Brain microvascular endothelial cell (primary cell): ENCODE data around the gene RASGRP1.

Experiments used
- DNase-seq: peaks from one replicate; pipeline ENCODE4 v3.0.0-alpha.2; 2020
- H3K27ac ChIP-seq: fragments of 250-450 bp; sonication (Bioruptor Pico); 2 replicates; pipeline ENCODE4 v1.5.1; 2020; ENCODE audit warnings: mild to moderate bottlenecking, moderate library complexity
- H3K27me3 ChIP-seq: fragments of 250-450 bp; sonication (Bioruptor Pico); replicated peaks from 2 replicates; pipeline ENCODE4 v1.5.1; 2020; ENCODE audit warnings: mild to moderate bottlenecking
- H3K36me3 ChIP-seq: fragments of 250-450 bp; sonication (Bioruptor Pico); replicated peaks from 2 replicates; pipeline ENCODE4 v1.5.1; 2020; ENCODE audit warnings: mild to moderate bottlenecking
- H3K4me3 ChIP-seq: 2 replicates; pipeline ENCODE4 v1.5.1; 2011; ENCODE audit warnings: low read depth, mild to moderate bottlenecking, control low read depth, low read length, moderate library complexity
- CTCF ChIP-seq: IDR thresholded peaks from 2 replicates; pipeline ENCODE4 v1.5.1; 2011; ENCODE audit warnings: low read depth, mild to moderate bottlenecking, moderate library complexity, low read length, control low read depth, inconsistent platforms; ENCODE audit errors: missing control alignments
- in situ Hi-C: cut with HindIII; loops from 2 replicates; pipeline ENCODE4 v1.10.0; 2017; ENCODE audit warnings: low sequenced_read_pairs, low pct_ligation_motif_present

Gene RASGRP1

GRCh38 chr15:38512901-38513300 lies 51.7 kb downstream of the RASGRP1 start:
- no peak for DNase-seq
- Histone ChIP-seq H3K4me3 (no peak overlapping the region), H3K36me3 (no peaks in the 10 kb centered on the region), H3K27ac (no peak overlapping the region), H3K27me3 (no peaks in the 10 kb centered on the region)
- in situ Hi-C loops = no loop called here
- no peak for TF ChIP-seq CTCF

GRCh38 chr15:38509152-38509551 lies 55.5 kb downstream of the RASGRP1 start:
- DNase-seq = no peak
- in situ Hi-C loops = no loop called here
- H3K27me3 ChIP-seq = no peaks in the 10 kb centered on the region
- H3K36me3 ChIP-seq = no peaks in the 10 kb centered on the region
- no peak for TF ChIP-seq CTCF
- H3K4me3 ChIP-seq = no peak overlapping the region
- no peak overlapping the region for H3K27ac ChIP-seq

GRCh38 chr15:38508647-38509046 lies 56.0 kb downstream of the RASGRP1 start:
- DNase-seq = no peak
- no peaks in the 10 kb centered on the region for H3K27me3 ChIP-seq
- no peaks in the 10 kb centered on the region for H3K36me3 ChIP-seq
- H3K27ac ChIP-seq = no peak overlapping the region
- no peak for TF ChIP-seq CTCF
- H3K4me3 ChIP-seq = no peak overlapping the region
- in situ Hi-C loops = no loop called here

GRCh38 chr15:38507570-38507969 lies 57.0 kb downstream of the RASGRP1 start:
- no peak for DNase-seq
- no peak overlapping the region for H3K27ac ChIP-seq
- no peak for TF ChIP-seq CTCF
- no peak overlapping the region for H3K4me3 ChIP-seq
- in situ Hi-C loops = no loop called here
- no peaks in the 10 kb centered on the region for H3K27me3 ChIP-seq
- no peaks in the 10 kb centered on the region for H3K36me3 ChIP-seq

GRCh38 chr15:38506997-38507396 lies 57.6 kb downstream of the RASGRP1 start:
- Histone ChIP-seq H3K27ac (no peak overlapping the region), H3K36me3 (no peaks in the 10 kb centered on the region), H3K27me3 (no peaks in the 10 kb centered on the region), H3K4me3 (no peak overlapping the region)
- no peak for DNase-seq
- TF ChIP-seq CTCF = no peak
- in situ Hi-C loops = no loop called here

- no peak for TF ChIP-seq CTCF
- no peaks in the 10 kb centered on the region for H3K36me3 ChIP-seq
- in situ Hi-C loops = no loop called here
- H3K27me3 ChIP-seq = no peaks in the 10 kb centered on the region
- DNase-seq = no peak
- H3K27ac ChIP-seq = no peak overlapping the region
- H3K4me3 ChIP-seq = no peak overlapping the region
These were observed 59.7 kb downstream of the RASGRP1 start for GRCh38 chr15:38504680-38505467.
